OCI-LY1 (cell line): ENCODE results near the gene CTAGE6.
"Not testable (repeated sequence)": the region's sequence is repeated elsewhere in the genome, so short reads cannot be mapped to it uniquely, and the experiment has no call there.

Experiments used
- H2AFZ ChIP-seq: fragments of 200-600 bp; sonication (generic), shearing (Covaris generic); 2 replicates; pipeline ENCODE4 v1.6.0; 2014; ENCODE audit warnings: antibody characterized with exemption, mild to moderate bottlenecking, low read length
- H3F3A ChIP-seq: fragments of 200-600 bp; sonication (generic), shearing (Covaris generic); 2 replicates; pipeline ENCODE4 v1.6.0; 2014; ENCODE audit warnings: mild to moderate bottlenecking, antibody characterized with exemption, low read length, moderate library complexity; ENCODE audit not compliant: insufficient read depth
- H3K27ac ChIP-seq: fragments of 200-600 bp; sonication (generic); 2 replicates; pipeline ENCODE4 v1.5.1; 2014; ENCODE audit warnings: low read length, mixed run types, mild to moderate bottlenecking, low read depth; ENCODE audit not compliant: poor library complexity, severe bottlenecking
- H3K27me3 ChIP-seq: fragments of 200-600 bp; sonication (generic); 2 replicates; pipeline ENCODE4 v1.6.0; 2014; ENCODE audit warnings: antibody characterized with exemption, mild to moderate bottlenecking, low read length, moderate library complexity; ENCODE audit not compliant: insufficient read depth
- H3K36me3 ChIP-seq: fragments of 200-600 bp; sonication (generic); 2 replicates; pipeline ENCODE4 v1.6.1; 2014; ENCODE audit warnings: mild to moderate bottlenecking, antibody characterized with exemption, low read length, moderate library complexity, mixed read lengths; ENCODE audit not compliant: insufficient read depth
- H3K4me1 ChIP-seq: fragments of 200-600 bp; sonication (generic); 2 replicates; pipeline ENCODE4 v1.5.1; 2014; ENCODE audit warnings: mild to moderate bottlenecking, low read length, moderate library complexity; ENCODE audit not compliant: insufficient read depth, severe bottlenecking
- H3K4me2 ChIP-seq: fragments of 200-600 bp; sonication (generic), shearing (Covaris generic); 2 replicates; pipeline ENCODE4 v1.6.1; 2014; ENCODE audit warnings: low read length
- H3K4me3 ChIP-seq: fragments of 200-600 bp; sonication (generic); 2 replicates; pipeline ENCODE4 v1.5.1; 2014; ENCODE audit warnings: low read length, low read depth, mild to moderate bottlenecking, mixed read lengths; ENCODE audit not compliant: poor library complexity, severe bottlenecking
- H3K79me2 ChIP-seq: fragments of 200-600 bp; shearing (Covaris generic); 2 replicates; pipeline ENCODE4 v1.6.1; 2016; ENCODE audit warnings: mixed run types, low read length, mixed read lengths; ENCODE audit not compliant: insufficient read depth
- H3K9ac ChIP-seq: fragments of 200-600 bp; sonication (generic), shearing (Covaris generic); 2 replicates; pipeline ENCODE4 v1.6.1; 2014; ENCODE audit warnings: mild to moderate bottlenecking, low read length, mixed read lengths
- H3K9me2 ChIP-seq: fragments of 200-600 bp; sonication (generic), shearing (Covaris generic); 2 replicates; pipeline ENCODE4 v1.6.1; 2014; ENCODE audit warnings: low read depth, mild to moderate bottlenecking, low read length, mixed read lengths
- H3K9me3 ChIP-seq: fragments of 200-600 bp; shearing (Covaris generic); 2 replicates; pipeline ENCODE4 v1.6.1; 2014; ENCODE audit warnings: low read length, mixed read lengths
- H4K20me1 ChIP-seq: fragments of 200-600 bp; sonication (generic), shearing (Covaris generic); 2 replicates; pipeline ENCODE4 v1.6.0; 2016; ENCODE audit warnings: mild to moderate bottlenecking, low read length; ENCODE audit not compliant: insufficient read depth
- CTCF ChIP-seq: fragments of 200-600 bp; sonication (generic), shearing (Covaris generic); IDR thresholded peaks from 2 replicates; pipeline ENCODE4 v1.5.1; 2017; ENCODE audit warnings: mild to moderate bottlenecking, antibody characterized with exemption, low read length, moderate library complexity, mixed read lengths
- EZH2 ChIP-seq: fragments of 200-600 bp; sonication (generic), shearing (Covaris generic); IDR thresholded peaks from 2 replicates; pipeline ENCODE4 v1.8.0; 2017; ENCODE audit warnings: borderline replicate concordance, mixed run types, mild to moderate bottlenecking, antibody characterized with exemption, low read length, moderate library complexity, mixed read lengths

The CTAGE6 gene

DNA sequence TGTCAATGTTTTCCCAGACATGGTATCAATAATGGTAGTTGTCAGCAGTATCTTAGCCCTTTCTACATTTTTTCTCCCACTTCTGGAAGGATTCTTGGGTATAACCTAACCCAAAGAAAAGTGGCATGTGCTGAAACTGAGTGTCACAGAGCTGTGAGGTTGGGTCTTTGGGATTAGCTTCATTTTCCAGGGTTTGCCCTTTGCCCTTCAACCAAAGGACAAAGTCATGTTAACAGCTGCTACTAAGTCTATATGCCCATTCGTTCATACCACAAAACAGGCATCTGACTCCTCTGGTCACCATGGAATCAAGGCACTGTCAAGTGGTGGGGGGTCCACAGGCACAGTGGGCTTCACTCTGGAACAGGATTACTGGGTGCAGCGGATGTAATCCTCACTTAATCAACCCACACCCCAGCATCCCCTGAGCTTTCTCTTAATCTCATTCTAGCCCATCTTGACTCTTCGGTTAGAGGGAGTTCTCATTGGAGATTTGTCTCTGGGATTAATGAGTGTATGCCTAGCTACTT is 29.1 kb downstream of the CTAGE6 start:
- H4K20me1 ChIP-seq, result no peaks in the 10 kb centered on the region
- H3K9me3 ChIP-seq, result no peaks in the 10 kb centered on the region
- no peak overlapping the region for H3K4me2 ChIP-seq
- no peaks in the 10 kb centered on the region for H3K79me2 ChIP-seq
- no peak for TF ChIP-seq CTCF
- no peak for TF ChIP-seq EZH2
- no peak overlapping the region for H3K4me3 ChIP-seq
- H3K27ac ChIP-seq, result no peak overlapping the region
- H3K27me3 ChIP-seq, result no peaks in the 10 kb centered on the region
- H2AFZ ChIP-seq, result no peak overlapping the region
- H3K36me3 ChIP-seq, result no peaks in the 10 kb centered on the region
- H3K9me2 ChIP-seq, result no peaks in the 10 kb centered on the region
- H3F3A ChIP-seq, result no peaks in the 10 kb centered on the region
- H3K4me1 ChIP-seq, result no peaks in the 10 kb centered on the region
- H3K9ac ChIP-seq, result no peak overlapping the region

DNA sequence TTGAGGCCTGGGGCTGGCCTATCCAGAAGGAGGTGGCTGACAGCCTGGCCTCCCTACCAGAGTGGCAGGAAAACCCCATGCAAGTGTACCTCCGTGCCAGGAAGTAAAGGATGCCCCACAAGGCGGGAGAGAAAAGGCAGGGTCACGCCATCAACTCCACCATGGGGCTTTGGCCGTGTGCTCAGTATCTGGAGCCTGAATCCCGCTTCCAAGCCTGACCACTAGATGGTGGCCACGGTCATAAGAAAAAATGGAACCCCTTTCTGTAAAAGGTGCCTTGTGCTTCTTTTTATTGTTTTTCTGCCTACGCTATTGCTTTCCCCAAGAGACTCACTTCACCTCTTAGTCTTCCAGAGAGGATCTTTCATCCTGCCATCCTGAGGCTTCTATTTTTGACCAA is 29.9 kb downstream of the CTAGE6 start:
- not testable (repeated sequence) for H3K79me2 ChIP-seq, H4K20me1 ChIP-seq, H3K4me2 ChIP-seq, H3K27ac ChIP-seq, H3K4me3 ChIP-seq, H3K9me2 ChIP-seq, H3K4me1 ChIP-seq, H3F3A ChIP-seq, H3K9me3 ChIP-seq, H3K36me3 ChIP-seq, H3K27me3 ChIP-seq, H3K9ac ChIP-seq, H2AFZ ChIP-seq

DNA sequence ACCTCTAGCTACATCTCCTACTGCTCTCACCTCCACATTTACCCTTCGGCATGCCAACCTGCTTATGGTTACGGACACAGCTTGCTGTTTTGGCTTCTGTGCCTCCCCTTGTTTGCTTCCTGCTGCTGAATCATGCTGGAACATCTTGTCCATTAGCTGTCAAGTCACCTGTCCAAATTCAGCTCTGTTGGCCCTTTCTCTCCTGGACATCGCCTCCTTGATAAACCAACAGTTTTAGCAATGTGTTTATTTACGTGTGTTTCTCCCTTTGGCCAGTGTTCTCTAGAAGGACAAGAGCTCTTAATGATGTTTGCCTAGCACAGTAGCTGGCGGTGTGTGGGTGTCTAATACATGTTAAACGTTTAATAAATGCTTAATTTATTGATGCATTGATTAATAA is 31.4 kb downstream of the CTAGE6 start:
- H2AFZ ChIP-seq, H3K9me3 ChIP-seq, H3K9me2 ChIP-seq, H3K36me3 ChIP-seq, H3K79me2 ChIP-seq, H3K4me2 ChIP-seq, H3K4me1 ChIP-seq, H3K9ac ChIP-seq, H3F3A ChIP-seq, H3K27me3 ChIP-seq, H3K27ac ChIP-seq, H3K4me3 ChIP-seq, H4K20me1 ChIP-seq: not testable (repeated sequence)

- not testable (repeated sequence) for H4K20me1 ChIP-seq, H3K4me1 ChIP-seq, H3K36me3 ChIP-seq, H3K9ac ChIP-seq, H3K79me2 ChIP-seq, H3K9me2 ChIP-seq, H3K27me3 ChIP-seq, H3K27ac ChIP-seq, H3K4me3 ChIP-seq, H3K4me2 ChIP-seq, H3K9me3 ChIP-seq, H3F3A ChIP-seq, H2AFZ ChIP-seq
Observed at GRCh38 chr7:143720335-143720734, 37.2 kb downstream of the CTAGE6 start.

- not testable (repeated sequence) for H3K4me2 ChIP-seq, H3F3A ChIP-seq, H3K36me3 ChIP-seq, H3K9ac ChIP-seq, H3K27me3 ChIP-seq, H3K4me1 ChIP-seq, H4K20me1 ChIP-seq, H3K79me2 ChIP-seq, H3K4me3 ChIP-seq, H3K9me2 ChIP-seq, H3K27ac ChIP-seq, H3K9me3 ChIP-seq, H2AFZ ChIP-seq
Observed at GRCh38 chr7:143715543-143716193, 41.8 kb downstream of the CTAGE6 start.

DNA sequence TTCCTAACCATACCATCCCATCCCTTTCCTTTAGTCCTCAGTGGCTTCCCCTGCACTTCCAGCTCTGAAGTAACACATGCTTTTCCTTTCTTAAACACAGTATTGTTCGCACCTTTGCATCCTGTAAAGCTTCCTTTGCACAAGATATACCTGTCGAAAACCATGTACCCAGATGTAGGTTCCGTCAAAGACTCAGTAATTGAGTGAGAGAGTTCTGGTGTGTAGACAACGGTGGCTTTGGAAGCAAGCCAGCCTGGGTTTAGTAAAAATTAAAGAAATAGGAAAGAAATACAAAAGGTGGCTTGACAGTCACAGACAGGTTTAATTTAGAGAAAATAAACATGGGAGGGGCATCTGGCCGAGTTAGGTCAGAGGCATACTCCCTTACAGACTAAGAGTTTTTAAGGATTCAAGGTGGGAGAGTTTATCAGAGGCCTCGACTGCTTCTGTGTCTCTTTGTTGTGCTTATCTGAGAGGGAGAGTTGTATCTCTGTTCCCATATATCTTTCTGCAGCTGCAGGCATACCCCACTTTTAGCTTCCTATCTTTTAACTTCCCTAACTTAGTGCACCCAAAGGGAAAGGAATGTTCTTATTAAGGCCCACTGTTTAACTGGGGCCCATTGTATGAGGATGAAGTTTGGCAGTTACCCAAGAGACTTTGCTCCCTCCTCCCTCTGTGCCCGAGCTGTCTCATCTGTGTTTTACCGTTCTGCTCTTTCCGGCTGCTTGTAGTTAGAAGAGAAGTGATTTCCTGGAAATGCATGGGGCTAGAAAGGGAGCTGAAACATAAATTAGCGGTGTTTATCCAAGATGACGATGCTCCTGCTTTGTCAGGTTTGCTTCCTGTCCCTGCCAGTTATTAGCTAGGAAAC is 42.7 kb downstream of the CTAGE6 start:
- not testable (repeated sequence) for H3K79me2 ChIP-seq, H2AFZ ChIP-seq, H3K4me2 ChIP-seq, H4K20me1 ChIP-seq, H3K27ac ChIP-seq, H3K4me3 ChIP-seq, H3K9me3 ChIP-seq, H3F3A ChIP-seq, H3K9me2 ChIP-seq, H3K27me3 ChIP-seq, H3K36me3 ChIP-seq, H3K9ac ChIP-seq, H3K4me1 ChIP-seq
